Subcutaneous adipose tissue (tissue), 4 donors: ENCODE measurements around the gene NKG7. TPM values are rescaled to one million over a fixed set of nuclear protein-coding genes. Genes with fewer than 3 reads are reported as not detected.

Source experiments
- total RNA-seq, 4 donors: library from RNA; depleted of rRNA; stranded (reverse); fragments of >200 nt; gene quantifications; one replicate each; pipeline ENCODE4 v1.1.0, GENCODE V29; 2016
- TF ChIP-seq, protein P1 (sequence below): fragments of 450-650 bp; IDR thresholded peaks from one replicate; pipeline ENCODE4 v1.5.1; 2016; ENCODE audit warnings: low read depth, mild to moderate bottlenecking, control low read depth, antibody characterized with exemption, moderate library complexity

The NKG7 gene
- total RNA-seq, 4 donors from 2014 or later = 1.6 to 3.7 (median 2.7) TPM

DNA sequence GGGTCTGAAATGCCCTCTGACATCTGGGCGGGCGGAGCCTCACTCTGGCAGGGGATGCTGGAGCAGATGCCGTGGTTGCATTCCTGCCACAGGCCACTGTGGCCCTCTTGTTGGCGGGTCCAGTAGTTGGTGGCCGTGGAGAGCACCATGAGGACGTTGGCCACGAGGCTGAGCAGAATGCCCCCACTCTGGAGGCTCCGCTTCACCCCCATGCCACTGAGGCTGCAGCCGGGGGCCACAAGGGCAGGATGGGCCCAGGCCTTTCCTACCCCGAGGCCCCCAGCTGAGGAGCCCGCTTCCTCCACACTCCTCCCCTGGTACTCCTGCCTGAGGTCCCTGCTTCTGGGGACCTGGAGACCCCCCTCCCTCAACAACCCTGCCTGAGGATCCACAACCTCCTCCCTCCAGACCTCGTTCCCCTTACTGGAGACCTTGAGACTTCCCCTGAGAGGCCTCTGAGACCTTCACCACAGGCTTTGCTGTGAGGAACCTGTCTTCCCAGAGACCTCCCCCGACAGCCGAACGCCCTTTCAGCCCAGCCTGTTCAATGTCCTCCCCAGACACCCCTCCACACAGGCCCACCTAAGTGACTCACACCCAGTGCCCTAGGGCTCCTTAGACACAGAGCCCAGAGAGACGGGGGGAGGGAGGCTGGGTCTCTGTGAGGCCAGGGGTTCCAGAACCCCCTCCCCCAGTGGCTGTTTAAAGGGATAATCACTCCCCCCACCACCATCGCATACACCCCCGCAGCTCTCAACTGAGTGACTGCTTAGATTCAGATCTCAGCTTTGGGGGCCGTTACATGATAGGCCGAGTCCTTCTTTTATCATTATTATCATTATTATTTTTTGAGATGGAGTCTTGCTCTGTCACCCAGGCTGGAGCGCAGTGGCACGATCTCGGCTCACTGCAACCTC, 3.8 kb downstream of the NKG7 start, which contains the start of gene CLDND2:
TSS of gene CLDND2 (minus strand) at position 638 of the 917 bp plus-strand sequence. CDS start at position 212, 426 bp downstream.
- TF ChIP-seq, protein P1, sequence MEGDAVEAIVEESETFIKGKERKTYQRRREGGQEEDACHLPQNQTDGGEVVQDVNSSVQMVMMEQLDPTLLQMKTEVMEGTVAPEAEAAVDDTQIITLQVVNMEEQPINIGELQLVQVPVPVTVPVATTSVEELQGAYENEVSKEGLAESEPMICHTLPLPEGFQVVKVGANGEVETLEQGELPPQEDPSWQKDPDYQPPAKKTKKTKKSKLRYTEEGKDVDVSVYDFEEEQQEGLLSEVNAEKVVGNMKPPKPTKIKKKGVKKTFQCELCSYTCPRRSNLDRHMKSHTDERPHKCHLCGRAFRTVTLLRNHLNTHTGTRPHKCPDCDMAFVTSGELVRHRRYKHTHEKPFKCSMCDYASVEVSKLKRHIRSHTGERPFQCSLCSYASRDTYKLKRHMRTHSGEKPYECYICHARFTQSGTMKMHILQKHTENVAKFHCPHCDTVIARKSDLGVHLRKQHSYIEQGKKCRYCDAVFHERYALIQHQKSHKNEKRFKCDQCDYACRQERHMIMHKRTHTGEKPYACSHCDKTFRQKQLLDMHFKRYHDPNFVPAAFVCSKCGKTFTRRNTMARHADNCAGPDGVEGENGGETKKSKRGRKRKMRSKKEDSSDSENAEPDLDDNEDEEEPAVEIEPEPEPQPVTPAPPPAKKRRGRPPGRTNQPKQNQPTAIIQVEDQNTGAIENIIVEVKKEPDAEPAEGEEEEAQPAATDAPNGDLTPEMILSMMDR = no peak

DNA sequence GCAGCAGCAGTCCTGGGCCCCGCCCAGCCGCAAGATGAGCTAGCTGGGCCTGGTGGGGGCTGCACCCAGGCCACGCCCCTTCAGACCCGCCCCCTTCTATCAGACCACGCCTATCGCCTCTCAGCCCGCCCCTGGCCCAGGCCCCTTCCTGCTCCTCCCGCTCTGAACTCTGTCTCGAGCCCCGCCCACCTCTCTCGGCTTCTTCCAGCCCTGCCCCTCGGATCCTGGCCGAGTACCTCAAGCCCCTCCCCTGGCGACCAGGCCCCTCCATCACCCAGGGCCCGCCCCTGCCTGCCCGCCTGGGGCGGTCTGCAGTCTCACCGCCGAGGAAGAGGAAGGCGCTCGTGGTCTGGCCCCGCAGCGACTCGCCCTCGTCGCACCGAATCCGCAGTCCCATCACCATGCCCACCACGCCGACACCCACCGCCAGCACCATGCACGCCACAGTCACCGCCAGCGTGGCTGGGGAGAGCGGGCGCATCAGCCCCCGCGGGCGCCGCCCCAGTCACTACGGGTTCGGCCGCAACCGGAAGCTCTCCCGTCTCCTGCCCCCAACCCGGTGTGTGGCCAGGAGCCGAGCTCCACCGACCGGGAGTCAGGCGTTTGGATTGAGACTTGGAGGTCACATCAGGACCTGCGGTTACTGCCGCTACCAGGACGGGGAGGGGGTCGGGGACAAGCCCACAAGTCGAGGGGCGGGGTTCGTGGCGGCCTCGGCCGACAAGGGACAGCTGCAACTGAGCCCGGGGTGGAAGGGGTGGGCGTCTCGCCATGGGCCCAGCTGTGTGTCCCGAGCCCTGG, 4.7 kb downstream of the NKG7 start:
- TF ChIP-seq, protein P1 = no peak

DNA sequence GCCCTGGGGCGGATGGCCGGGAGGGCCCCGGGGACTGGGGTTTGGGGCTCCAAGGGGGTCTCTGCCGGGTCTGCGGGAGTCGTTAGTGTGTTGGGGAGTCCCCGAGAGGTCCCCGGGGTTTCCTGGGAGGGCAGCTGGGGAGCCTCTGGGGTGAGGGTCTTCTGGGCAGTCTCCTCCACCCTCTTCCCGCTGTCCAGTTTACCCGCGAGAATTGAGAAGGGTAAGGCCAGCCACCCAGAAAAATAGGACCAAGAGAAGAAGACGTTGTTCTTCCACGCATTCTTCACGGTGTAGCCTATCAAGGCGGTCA, 5.2 kb downstream of the NKG7 start:
- TF ChIP-seq, protein P1 = no peak

DNA sequence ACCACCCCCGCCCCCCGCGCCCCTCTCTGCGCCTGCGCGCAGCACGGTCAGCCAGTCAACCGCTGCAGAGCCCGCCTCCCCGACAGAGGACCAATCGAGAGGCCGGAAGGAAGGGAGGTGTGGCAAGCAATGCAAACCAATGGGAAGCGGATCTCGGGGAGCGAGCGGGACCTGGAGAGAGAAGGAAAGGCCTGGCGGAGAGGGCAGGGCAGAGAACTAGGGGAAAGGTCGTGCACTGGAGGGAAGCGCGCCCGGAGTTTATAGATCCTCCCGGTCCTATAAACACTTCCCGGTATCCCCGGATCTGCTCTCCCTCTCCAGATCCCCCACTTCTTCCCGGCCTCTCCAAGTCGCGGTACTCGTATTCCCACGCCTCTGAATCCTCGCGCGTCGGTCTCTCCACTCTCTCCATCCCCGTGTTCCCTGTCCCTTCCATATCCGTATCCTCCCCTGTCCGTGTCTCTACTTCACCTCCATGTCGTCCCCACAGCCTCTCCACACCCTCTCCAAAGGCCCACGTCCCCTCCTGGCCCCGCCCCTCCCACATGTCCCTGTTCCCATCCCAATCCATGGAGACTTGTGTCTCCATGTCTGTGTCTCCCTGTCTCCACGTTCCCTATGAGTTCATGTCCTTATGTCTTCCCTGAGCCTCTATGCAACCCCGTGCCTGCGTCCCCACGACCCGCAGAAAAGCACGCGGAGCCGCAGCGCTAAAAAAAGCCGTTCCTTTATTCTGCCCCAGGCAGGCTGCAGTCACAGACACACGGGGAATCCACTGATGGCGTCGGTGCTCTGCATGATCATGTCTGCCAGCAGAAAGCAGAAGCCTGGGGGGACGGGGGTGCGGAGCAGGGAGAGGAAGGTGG, 5.8 kb downstream of the NKG7 start:
- TF ChIP-seq, protein P1 = no peak

DNA sequence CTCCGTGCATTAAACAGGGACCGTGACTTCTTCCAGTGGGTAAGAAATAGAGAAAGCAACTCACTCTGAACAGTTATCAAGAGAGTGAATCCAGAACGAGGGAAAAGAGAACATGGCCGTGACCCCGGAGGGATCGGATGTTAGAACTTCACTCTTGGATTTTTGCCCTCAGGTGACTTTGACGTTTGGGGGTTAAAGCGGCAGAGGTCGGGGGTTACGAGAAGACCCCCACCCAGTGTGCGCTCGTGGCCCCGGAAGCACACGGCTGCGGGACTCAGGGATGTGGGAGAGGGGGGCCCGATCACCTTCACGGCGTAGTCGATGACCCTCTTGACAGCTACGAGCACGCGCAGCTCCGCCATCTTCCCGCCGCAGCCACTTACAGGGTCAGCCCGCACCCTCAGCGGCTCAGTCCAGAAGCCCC, 6.5 kb downstream of the NKG7 start, which contains the start of gene ETFB:
TSS of gene ETFB (minus strand) at position 424 of the 424 bp plus-strand sequence. CDS start at position 362, 62 bp downstream.
- TF ChIP-seq, protein P1 = no peak

DNA sequence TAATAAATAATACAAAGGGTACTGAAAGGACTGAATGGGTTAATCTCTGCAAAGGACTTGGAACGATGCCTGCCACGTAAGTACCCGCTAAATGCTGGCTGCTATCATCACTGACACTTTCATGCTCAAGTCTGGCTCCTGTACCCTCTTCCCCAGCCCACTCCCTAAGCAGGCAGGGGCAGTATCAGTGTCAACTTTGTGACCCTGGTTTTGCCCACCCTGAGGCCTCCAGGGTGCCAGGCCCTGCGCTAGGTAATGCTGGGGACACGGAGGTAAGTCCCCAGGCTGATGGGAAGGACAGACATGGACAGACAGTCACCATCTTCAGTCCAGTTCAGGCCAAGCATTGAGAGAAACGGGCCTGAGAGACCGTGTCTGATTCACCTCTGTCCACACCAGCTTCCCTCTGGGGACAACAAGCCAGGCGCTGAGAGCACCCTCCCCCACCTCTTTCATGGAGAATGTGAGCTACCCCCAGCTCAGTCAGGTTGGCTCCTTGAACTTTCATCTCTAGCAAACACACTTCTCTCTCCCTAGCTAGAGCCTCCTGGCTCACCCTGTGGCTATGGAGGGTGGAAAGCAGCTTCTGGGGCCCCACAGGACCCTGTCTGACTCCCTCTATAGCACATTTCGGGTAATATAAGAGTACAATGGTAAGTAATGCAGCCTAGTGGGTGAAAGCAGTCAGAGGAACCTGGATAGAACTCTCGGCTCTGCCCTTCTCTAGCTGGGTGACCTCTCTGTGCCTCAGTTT, 7.1 kb downstream of the NKG7 start:
- TF ChIP-seq, protein P1 = no peak
